ENCODE measurements around the gene KCNE1.
"Not testable (repeated sequence)": the region's sequence is repeated elsewhere in the genome, so short reads cannot be mapped to it uniquely, and the experiment has no call there.

KCNE1 gene

GRCh38 chr21:34498623-34499022 is 13.4 kb downstream of the KCNE1 start:
- H3K27ac ChIP-seq (ENCODE audit: low read length) = no peak overlapping the region
- H3K36me3 ChIP-seq (ENCODE audit: control insufficient read depth, insufficient read depth, low read length) = no peaks in the 10 kb centered on the region
- no peaks in the 10 kb centered on the region for H3K9me3 ChIP-seq (ENCODE audit: control insufficient read depth, insufficient read depth, low read length)
- H3K27me3 ChIP-seq (ENCODE audit: control insufficient read depth, insufficient read depth, low read length) = no peaks in the 10 kb centered on the region
- H3K4me1 ChIP-seq (ENCODE audit: control insufficient read depth, insufficient read depth, low read length) = no peaks in the 10 kb centered on the region
- H3K4me3 ChIP-seq (ENCODE audit: low read length) = no peak overlapping the region
- no peak for DNase-seq (ENCODE audit: low read depth, low spot score)
- WGBS (ENCODE audit: insufficient coverage, insufficient read length) = no CpG with 5 or more reads among the region's 3 CpGs

GRCh38 chr21:34483854-34484253 is 28.2 kb downstream of the KCNE1 start:
- not testable (repeated sequence) for H3K4me3 ChIP-seq (ENCODE audit: low read length); H3K27me3 ChIP-seq (ENCODE audit: control insufficient read depth, insufficient read depth, low read length); H3K4me1 ChIP-seq (ENCODE audit: control insufficient read depth, insufficient read depth, low read length); H3K9me3 ChIP-seq (ENCODE audit: control insufficient read depth, insufficient read depth, low read length); H3K36me3 ChIP-seq (ENCODE audit: control insufficient read depth, insufficient read depth, low read length); H3K27ac ChIP-seq (ENCODE audit: low read length); DNase-seq (ENCODE audit: low read depth, low spot score)
- WGBS (ENCODE audit: insufficient coverage, insufficient read length) = no CpG with 5 or more reads among the region's 5 CpGs

- H3K27ac ChIP-seq (ENCODE audit: low read length); DNase-seq (ENCODE audit: low read depth, low spot score); H3K9me3 ChIP-seq (ENCODE audit: control insufficient read depth, insufficient read depth, low read length); H3K4me3 ChIP-seq (ENCODE audit: low read length); H3K36me3 ChIP-seq (ENCODE audit: control insufficient read depth, insufficient read depth, low read length); H3K27me3 ChIP-seq (ENCODE audit: control insufficient read depth, insufficient read depth, low read length); H3K4me1 ChIP-seq (ENCODE audit: control insufficient read depth, insufficient read depth, low read length): not testable (repeated sequence)
- WGBS (ENCODE audit: insufficient coverage, insufficient read length) = no CpG with 5 or more reads among the region's 3 CpGs
These were observed 28.6 kb downstream of the KCNE1 start for GRCh38 chr21:34483435-34483834.

GRCh38 chr21:34467333-34467732 is 44.7 kb downstream of the KCNE1 start:
- not testable (repeated sequence) for H3K36me3 ChIP-seq (ENCODE audit: control insufficient read depth, insufficient read depth, low read length); H3K4me1 ChIP-seq (ENCODE audit: control insufficient read depth, insufficient read depth, low read length); H3K9me3 ChIP-seq (ENCODE audit: control insufficient read depth, insufficient read depth, low read length); DNase-seq (ENCODE audit: low read depth, low spot score); H3K27me3 ChIP-seq (ENCODE audit: control insufficient read depth, insufficient read depth, low read length); H3K27ac ChIP-seq (ENCODE audit: low read length); H3K4me3 ChIP-seq (ENCODE audit: low read length)
- WGBS (ENCODE audit: insufficient coverage, insufficient read length) = no CpG with 5 or more reads among the region's 3 CpGs

GRCh38 chr21:34459426-34459825 is 52.6 kb downstream of the KCNE1 start:
- WGBS (ENCODE audit: insufficient coverage, insufficient read length) = no CpG with 5 or more reads among the region's 36 CpGs
- not testable (repeated sequence) for H3K4me1 ChIP-seq (ENCODE audit: control insufficient read depth, insufficient read depth, low read length); H3K27ac ChIP-seq (ENCODE audit: low read length); H3K36me3 ChIP-seq (ENCODE audit: control insufficient read depth, insufficient read depth, low read length); H3K27me3 ChIP-seq (ENCODE audit: control insufficient read depth, insufficient read depth, low read length); H3K9me3 ChIP-seq (ENCODE audit: control insufficient read depth, insufficient read depth, low read length); DNase-seq (ENCODE audit: low read depth, low spot score); H3K4me3 ChIP-seq (ENCODE audit: low read length)

- H3K4me1 ChIP-seq (ENCODE audit: control insufficient read depth, insufficient read depth, low read length); H3K27me3 ChIP-seq (ENCODE audit: control insufficient read depth, insufficient read depth, low read length); H3K36me3 ChIP-seq (ENCODE audit: control insufficient read depth, insufficient read depth, low read length); H3K27ac ChIP-seq (ENCODE audit: low read length); DNase-seq (ENCODE audit: low read depth, low spot score); H3K9me3 ChIP-seq (ENCODE audit: control insufficient read depth, insufficient read depth, low read length); H3K4me3 ChIP-seq (ENCODE audit: low read length): not testable (repeated sequence)
- no CpG with 5 or more reads among the region's 7 CpGs for WGBS (ENCODE audit: insufficient coverage, insufficient read length)
These were observed 53.7 kb downstream of the KCNE1 start for GRCh38 chr21:34458266-34458665.

GRCh38 chr21:34456180-34456579 is 55.8 kb downstream of the KCNE1 start:
- H3K9me3 ChIP-seq (ENCODE audit: control insufficient read depth, insufficient read depth, low read length); DNase-seq (ENCODE audit: low read depth, low spot score); H3K27me3 ChIP-seq (ENCODE audit: control insufficient read depth, insufficient read depth, low read length); H3K4me1 ChIP-seq (ENCODE audit: control insufficient read depth, insufficient read depth, low read length); H3K4me3 ChIP-seq (ENCODE audit: low read length); H3K27ac ChIP-seq (ENCODE audit: low read length); H3K36me3 ChIP-seq (ENCODE audit: control insufficient read depth, insufficient read depth, low read length): not testable (repeated sequence)
- no CpG with 5 or more reads among the region's 6 CpGs for WGBS (ENCODE audit: insufficient coverage, insufficient read length)

- H3K36me3 ChIP-seq (ENCODE audit: control insufficient read depth, insufficient read depth, low read length); H3K4me1 ChIP-seq (ENCODE audit: control insufficient read depth, insufficient read depth, low read length); H3K27me3 ChIP-seq (ENCODE audit: control insufficient read depth, insufficient read depth, low read length); DNase-seq (ENCODE audit: low read depth, low spot score); H3K27ac ChIP-seq (ENCODE audit: low read length); H3K9me3 ChIP-seq (ENCODE audit: control insufficient read depth, insufficient read depth, low read length); H3K4me3 ChIP-seq (ENCODE audit: low read length): not testable (repeated sequence)
- no CpG with 5 or more reads among the region's 10 CpGs for WGBS (ENCODE audit: insufficient coverage, insufficient read length)
These were observed 56.4 kb downstream of the KCNE1 start for GRCh38 chr21:34455628-34456027.

- not testable (repeated sequence) for H3K36me3 ChIP-seq (ENCODE audit: control insufficient read depth, insufficient read depth, low read length); DNase-seq (ENCODE audit: low read depth, low spot score); H3K9me3 ChIP-seq (ENCODE audit: control insufficient read depth, insufficient read depth, low read length); H3K27me3 ChIP-seq (ENCODE audit: control insufficient read depth, insufficient read depth, low read length); H3K4me1 ChIP-seq (ENCODE audit: control insufficient read depth, insufficient read depth, low read length); H3K4me3 ChIP-seq (ENCODE audit: low read length); H3K27ac ChIP-seq (ENCODE audit: low read length)
- no CpG with 5 or more reads among the region's 8 CpGs for WGBS (ENCODE audit: insufficient coverage, insufficient read length)
These were observed 65.0 kb downstream of the KCNE1 start for GRCh38 chr21:34447018-34447417.

GRCh38 chr21:34443486-34443885 is 68.5 kb downstream of the KCNE1 start:
- not testable (repeated sequence) for H3K4me3 ChIP-seq (ENCODE audit: low read length); H3K27me3 ChIP-seq (ENCODE audit: control insufficient read depth, insufficient read depth, low read length); H3K27ac ChIP-seq (ENCODE audit: low read length); H3K9me3 ChIP-seq (ENCODE audit: control insufficient read depth, insufficient read depth, low read length); DNase-seq (ENCODE audit: low read depth, low spot score); H3K36me3 ChIP-seq (ENCODE audit: control insufficient read depth, insufficient read depth, low read length); H3K4me1 ChIP-seq (ENCODE audit: control insufficient read depth, insufficient read depth, low read length)
- WGBS (ENCODE audit: insufficient coverage, insufficient read length) = no CpG with 5 or more reads among the region's 4 CpGs

GRCh38 chr21:34429710-34430109 is 82.3 kb downstream of the KCNE1 start:
- not testable (repeated sequence) for H3K27ac ChIP-seq (ENCODE audit: low read length); H3K9me3 ChIP-seq (ENCODE audit: control insufficient read depth, insufficient read depth, low read length); H3K36me3 ChIP-seq (ENCODE audit: control insufficient read depth, insufficient read depth, low read length); H3K4me1 ChIP-seq (ENCODE audit: control insufficient read depth, insufficient read depth, low read length); DNase-seq (ENCODE audit: low read depth, low spot score); H3K27me3 ChIP-seq (ENCODE audit: control insufficient read depth, insufficient read depth, low read length); H3K4me3 ChIP-seq (ENCODE audit: low read length)
- WGBS (ENCODE audit: insufficient coverage, insufficient read length) = no CpG with 5 or more reads among the region's 5 CpGs

Data from iPS DF 6.9 (cell line).